Dermis lymphatic vessel endothelial cell (primary cell): ENCODE results near the gene C10orf90. TPM values are rescaled to one million over a fixed set of nuclear protein-coding genes. Genes with fewer than 3 reads are reported as not detected.

ENCODE experiments used
- total RNA-seq: library from RNA; depleted of rRNA; stranded (reverse); fragments of >200 nt; gene quantifications from 2 replicates; pipeline ENCODE4 v1.2.1, GENCODE V29; 2014

The C10orf90 gene, protein sequence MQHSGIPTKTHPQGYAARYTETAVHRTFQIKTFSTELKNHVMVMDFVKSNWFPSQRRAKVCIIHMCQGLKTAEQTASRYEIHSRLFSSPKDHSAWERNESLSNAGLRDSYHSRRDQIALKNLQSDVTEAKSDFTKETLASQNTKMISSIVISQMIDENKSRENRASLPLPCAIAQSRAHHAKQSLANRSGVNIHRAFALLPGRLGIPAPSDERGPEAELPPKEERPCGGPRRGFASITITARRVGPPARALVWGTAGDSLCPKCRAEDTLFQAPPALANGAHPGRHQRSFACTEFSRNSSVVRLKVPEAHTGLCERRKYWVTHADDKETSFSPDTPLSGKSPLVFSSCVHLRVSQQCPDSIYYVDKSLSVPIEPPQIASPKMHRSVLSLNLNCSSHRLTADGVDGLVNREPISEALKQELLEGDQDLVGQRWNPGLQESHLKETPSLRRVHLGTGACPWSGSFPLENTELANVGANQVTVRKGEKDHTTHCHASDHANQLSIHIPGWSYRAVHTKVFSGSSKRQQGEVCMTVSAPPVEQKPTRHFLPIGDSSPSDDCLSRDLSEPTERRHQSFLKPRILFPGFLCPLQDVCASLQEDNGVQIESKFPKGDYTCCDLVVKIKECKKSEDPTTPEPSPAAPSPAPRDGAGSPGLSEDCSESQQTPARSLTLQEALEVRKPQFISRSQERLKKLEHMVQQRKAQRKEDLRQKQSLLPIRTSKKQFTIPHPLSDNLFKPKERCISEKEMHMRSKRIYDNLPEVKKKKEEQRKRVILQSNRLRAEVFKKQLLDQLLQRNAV
- not detected in 2 replicates for total RNA-seq

DNA sequence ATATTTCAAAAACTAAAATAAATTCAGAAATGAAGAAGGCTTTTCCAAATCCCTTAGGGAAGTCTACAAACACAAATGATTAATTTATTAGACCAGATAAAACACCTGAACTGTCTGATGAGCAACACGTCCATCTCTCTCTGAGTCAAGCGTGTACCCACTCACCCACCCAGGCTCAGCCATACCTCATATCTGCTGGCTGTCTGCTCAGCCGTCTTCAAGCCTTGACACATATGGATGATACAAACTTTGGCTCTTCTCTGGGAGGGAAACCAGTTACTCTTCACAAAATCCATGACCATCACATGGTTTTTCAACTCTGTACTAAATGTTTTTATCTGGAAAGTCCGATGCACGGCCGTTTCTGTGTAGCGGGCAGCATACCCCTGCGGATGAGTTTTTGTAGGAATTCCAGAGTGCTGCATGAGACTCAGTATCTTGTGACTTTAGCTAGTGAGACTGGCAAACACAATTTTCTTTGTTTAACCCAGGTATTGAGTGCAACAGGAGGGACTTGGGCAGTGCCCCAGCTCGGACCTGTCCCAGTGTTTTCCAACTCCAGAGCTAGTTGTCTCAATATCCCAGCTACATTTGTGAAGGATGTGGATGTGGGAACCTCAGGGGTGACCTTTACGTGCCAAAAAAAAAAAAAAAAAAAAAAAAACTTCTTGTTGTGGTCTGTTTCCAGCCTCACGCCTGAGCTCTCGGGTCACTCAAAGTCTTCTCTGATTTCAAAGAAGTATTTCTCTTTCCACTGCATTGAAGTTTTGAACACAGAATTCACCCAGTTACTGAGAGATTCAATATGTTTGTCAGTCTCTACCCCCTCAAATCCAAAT is at the start of gene C10orf90:
TSS of gene C10orf90 (minus strand) at position 638 of the 839 bp plus-strand sequence. CDS start at position 425, 213 bp downstream.

DNA sequence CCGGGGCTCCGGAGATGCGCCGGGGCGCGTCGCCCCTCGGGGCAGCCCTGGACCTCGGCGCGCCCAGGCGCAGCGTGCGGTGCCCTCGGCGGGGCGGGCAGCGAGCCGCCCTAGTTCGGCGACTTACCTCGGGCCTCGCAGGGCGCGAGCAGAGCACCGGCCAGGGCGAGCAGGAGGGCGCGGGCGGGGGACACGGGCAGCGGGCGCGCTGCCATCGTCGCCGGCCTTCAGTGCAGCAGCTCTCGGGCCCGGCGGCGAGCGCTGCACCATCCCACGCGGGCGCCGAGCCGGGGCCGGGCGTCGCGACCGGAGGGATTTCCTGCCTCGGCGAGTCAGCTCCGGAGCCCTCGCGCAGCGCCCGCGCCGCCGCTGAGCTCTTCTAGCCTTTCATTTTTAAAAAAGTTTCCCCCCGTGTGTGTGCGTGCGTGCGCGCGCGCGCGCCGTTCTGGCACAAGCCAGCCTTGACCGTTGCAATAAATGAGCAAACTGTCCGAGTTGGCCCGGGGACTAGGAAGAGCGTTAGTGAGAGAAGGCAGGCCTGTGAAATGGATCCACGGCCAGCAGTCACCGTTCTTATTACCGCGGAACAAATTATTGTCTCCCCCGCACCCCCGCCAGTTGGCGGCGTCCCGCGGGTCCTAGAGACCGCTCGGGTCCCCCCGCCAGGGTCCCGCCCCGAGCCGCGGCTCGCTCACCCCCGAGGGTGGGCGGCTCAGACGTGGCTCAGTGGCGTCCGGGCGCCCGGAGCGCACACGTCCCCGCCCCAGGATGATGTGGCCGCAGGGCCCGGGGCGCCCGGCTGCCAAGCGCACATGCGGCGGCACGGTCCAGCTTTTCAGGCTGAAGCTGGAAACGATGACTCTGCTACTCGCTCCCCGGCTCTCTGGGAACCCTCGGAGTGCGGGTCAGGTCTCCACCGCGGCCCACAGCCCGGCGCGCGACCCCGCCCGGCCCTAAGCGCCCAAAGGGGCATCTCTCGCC is 282.3 kb downstream of the C10orf90 start, which contains the start of gene ADAM12:
TSS of gene ADAM12 (minus strand) at position 547 of the 981 bp plus-strand sequence. CDS start at position 215, 332 bp downstream.

Other genes with a start within 250 kb of the C10orf90 start
- gene DOCK1, start 234.7 kb upstream of the C10orf90 start, total RNA-seq, result 97.5 and 120 TPM in 2 replicates